GM21381 (cell line): ENCODE data around the gene HMOX1.

ENCODE experiments used
- ATAC-seq: cut with Tn5 transposase; IDR thresholded peaks from one replicate; pipeline ENCODE4 v1.9.1; 2021; ENCODE audit warnings: mild to moderate bottlenecking, moderate library complexity; ENCODE audit not compliant: unreplicated experiment

Gene HMOX1

GRCh38 chr22:35380537-35381423 lies at the start of gene HMOX1:
Gene HMOX1 (plus strand): TSS chr22:35381096. CDS start chr22:35381174, 78 bp downstream.
- peak; percentile 58 for ATAC-seq

- ATAC-seq = no peak
Measured at GRCh38 chr22:35332278-35332677, 48.6 kb upstream of the HMOX1 start.

GRCh38 chr22:35333220-35333619 lies 47.7 kb upstream of the HMOX1 start:
- ATAC-seq = no peak

GRCh38 chr22:35334004-35334403 lies 46.9 kb upstream of the HMOX1 start:
- no peak for ATAC-seq

- ATAC-seq = no peak
Measured at GRCh38 chr22:35335468-35335867, 45.4 kb upstream of the HMOX1 start.

GRCh38 chr22:35335936-35336781 lies 44.7 kb upstream of the HMOX1 start:
- no peak for ATAC-seq

GRCh38 chr22:35337932-35338331 lies 43.0 kb upstream of the HMOX1 start:
- no peak for ATAC-seq

GRCh38 chr22:35341090-35341874 lies 39.6 kb upstream of the HMOX1 start:
- ATAC-seq = no peak

GRCh38 chr22:35342390-35342789 lies 38.5 kb upstream of the HMOX1 start:
- no peak for ATAC-seq

- ATAC-seq = no peak
Measured at GRCh38 chr22:35343664-35344550, 37.0 kb upstream of the HMOX1 start.

- no peak for ATAC-seq
Measured at GRCh38 chr22:35344956-35345690, 35.8 kb upstream of the HMOX1 start.

- no peak for ATAC-seq
Measured at GRCh38 chr22:35345808-35346505, 34.9 kb upstream of the HMOX1 start.

- ATAC-seq = no peak
Measured at GRCh38 chr22:35346596-35347220, 34.2 kb upstream of the HMOX1 start.

GRCh38 chr22:35347462-35347861 lies 33.4 kb upstream of the HMOX1 start:
- no peak for ATAC-seq

GRCh38 chr22:35348026-35348590 lies 32.8 kb upstream of the HMOX1 start:
- no peak for ATAC-seq

- no peak for ATAC-seq
Measured at GRCh38 chr22:35348703-35349102, 32.2 kb upstream of the HMOX1 start.

- no peak for ATAC-seq
Measured at GRCh38 chr22:35349368-35349703, 31.6 kb upstream of the HMOX1 start.
